Frontal cortex (tissue), 4 donors: Measurements from ENCODE around the gene MFSD12. TPM values are rescaled to one million over a fixed set of nuclear protein-coding genes. Genes with fewer than 3 reads are reported as not detected.

Experiments used
- DNase-seq, 2 donors: peaks; one replicate each; pipeline ENCODE4 v3.0.0; 2012; ENCODE audit warnings: low spot score in 2 of 2
- FAIRE-seq: peaks from 2 replicates; lab custom pipeline; 2012; peaks lifted over from hg19 to GRCh38; lab: Jason Lieb, UNC
- small RNA-seq: library from RNA; depleted of rRNA; stranded (forward); fragments of <200 nt; gene quantifications from one replicate; pipeline ENCODE3, GENCODE V24; 2014
- total RNA-seq: library from RNA; depleted of rRNA; stranded (reverse); fragments of >200 nt; gene quantifications from one replicate; pipeline ENCODE4 v1.2.3, GENCODE V29; 2014
- donor health status: control.
- donor health status: control.
- donor health status: control.

MFSD12 gene
- total RNA-seq, 1 donor from 2014 or later = 35.9 TPM

DNA sequence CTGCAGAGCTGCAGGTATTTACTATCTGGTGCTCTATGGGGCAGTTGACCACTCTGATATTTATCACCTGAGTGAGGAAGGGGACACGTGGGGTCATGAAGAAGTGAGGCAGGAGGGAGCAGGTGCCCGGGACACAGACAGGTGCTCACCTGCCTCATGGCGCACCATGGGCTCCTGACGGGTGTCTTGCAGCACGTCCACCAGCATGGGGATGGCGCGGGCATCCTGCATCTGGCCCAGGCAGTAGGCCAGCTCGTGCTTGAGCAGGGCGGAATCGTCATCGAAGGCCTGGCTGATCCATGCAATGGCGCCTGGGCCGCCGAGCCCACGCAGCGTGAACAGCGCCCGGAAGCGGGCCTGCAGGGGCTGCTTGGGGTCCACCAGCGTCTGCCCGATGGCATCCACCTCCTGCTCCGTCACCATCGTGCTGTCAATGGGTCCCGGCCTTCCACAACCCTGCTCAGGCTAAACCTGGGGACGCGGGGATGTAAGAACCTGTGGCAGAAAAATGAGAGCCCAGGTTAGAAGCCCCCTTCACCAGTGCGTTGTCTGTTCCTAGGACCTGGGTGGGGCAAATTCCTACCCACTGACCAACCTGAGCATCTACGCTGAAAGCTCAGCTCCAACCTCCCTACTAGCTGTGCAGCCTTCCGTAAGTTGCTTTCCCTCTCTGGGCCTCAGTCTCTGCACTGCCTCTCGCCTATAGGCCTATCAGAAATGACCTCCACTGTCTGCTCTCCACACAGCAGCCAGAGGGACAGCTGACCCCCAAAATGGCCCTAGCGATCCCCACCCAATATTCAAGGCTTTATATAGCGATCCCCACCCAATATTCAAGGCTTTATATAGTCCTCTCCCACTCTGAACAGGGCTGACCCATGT is 60.8 kb downstream of the MFSD12 start:
- no peak for FAIRE-seq
- no peak for DNase-seq

DNA sequence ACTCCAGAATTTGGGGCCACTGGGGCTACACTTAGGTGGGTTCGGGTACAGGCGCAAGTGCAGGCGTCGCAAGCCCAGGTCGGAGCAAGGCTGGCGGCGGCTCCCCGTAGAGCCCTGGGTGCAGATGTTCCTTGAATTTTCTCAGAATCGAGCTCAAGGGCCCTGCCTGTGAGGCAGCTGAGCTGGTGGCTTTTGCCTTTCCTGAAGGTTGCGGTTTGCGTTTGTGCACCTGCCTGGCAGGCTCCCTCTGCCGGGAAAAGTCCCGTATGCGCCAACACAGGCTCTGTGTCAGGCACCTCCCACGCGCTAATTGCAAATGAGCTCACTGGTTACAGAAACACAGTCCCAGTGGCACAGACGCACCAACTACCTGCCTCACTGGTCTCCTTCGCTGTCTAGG is 62.8 kb downstream of the MFSD12 start:
- DNase-seq (no peak), FAIRE-seq (no peak)

Small RNAs within 50 kb of the gene (small RNA-seq; reads per million reads assigned to genes)
- gene AC005786.1 (not detected), gene RF00212 (not detected)

Other genes with a start within 250 kb of the MFSD12 start
- 1.2 TPM for gene NFIC, start 191.0 kb downstream of the MFSD12 start, total RNA-seq
- not detected for gene SMIM24, start 77.1 kb downstream of the MFSD12 start, total RNA-seq
- not detected for gene SMIM44, start 74.1 kb downstream of the MFSD12 start, total RNA-seq
- 11.8 TPM for gene DOHH, start 56.9 kb downstream of the MFSD12 start, total RNA-seq
- gene FZR1, start 51.3 kb downstream of the MFSD12 start, total RNA-seq = 31.0 TPM
- 0.41 TPM for gene TEKTIP1, start 18.4 kb downstream of the MFSD12 start, total RNA-seq
- 13.9 TPM for gene HMG20B, start 15.4 kb upstream of the MFSD12 start, total RNA-seq
- under 0.01 TPM for gene GIPC3, start 27.9 kb upstream of the MFSD12 start, total RNA-seq
- 0.41 TPM for gene TBXA2R, start 49.3 kb upstream of the MFSD12 start, total RNA-seq
- gene CACTIN, start 69.2 kb upstream of the MFSD12 start, total RNA-seq = 21.6 TPM
- 15.1 TPM for gene PIP5K1C, start 142.9 kb upstream of the MFSD12 start, total RNA-seq
- not detected for gene TJP3, start 150.8 kb upstream of the MFSD12 start, total RNA-seq
- gene APBA3, start 204.1 kb upstream of the MFSD12 start, total RNA-seq = 12.6 TPM
- gene MRPL54, start 205.1 kb upstream of the MFSD12 start, total RNA-seq = 21.6 TPM
- gene RAX2, start 214.6 kb upstream of the MFSD12 start, total RNA-seq = under 0.01 TPM
- gene MATK, start 228.8 kb upstream of the MFSD12 start, total RNA-seq = 15.5 TPM